Lower leg skin (tissue), 4 donors: ENCODE measurements around the gene TTLL3. TPM values are rescaled to one million over a fixed set of nuclear protein-coding genes. Genes with fewer than 3 reads are reported as not detected.
A peak's percentile ranks its signal among the peaks of the same experiment; 100 is the strongest.
"Not testable (repeated sequence)": the region's sequence is repeated elsewhere in the genome, so short reads cannot be mapped to it uniquely, and the experiment has no call there.

Experiments
- DNase-seq, 2 donors: peaks; one replicate each; pipeline ENCODE4 v3.0.0-alpha.2; 2019; ENCODE audit warnings: low spot score in 2 of 2
- H3K4me3 ChIP-seq: fragments of 200-600 bp; sonication (generic); 2 replicates; pipeline ENCODE4 v1.5.1; 2017; ENCODE audit warnings: mild to moderate bottlenecking, low read depth; ENCODE audit not compliant: poor library complexity, severe bottlenecking
- CTCF ChIP-seq, 3 donors: fragments of 450-650 bp; IDR thresholded peaks; one replicate each; pipeline ENCODE4 v1.5.1; 2016; ENCODE audit warnings: antibody characterized with exemption in 3 of 3, mild to moderate bottlenecking in 3 of 3, moderate library complexity in 2 of 3
- POLR2A ChIP-seq, 2 donors: fragments of 450-650 bp; IDR thresholded peaks; one replicate each; pipeline ENCODE4 v1.6.1; 2016 to 2017; ENCODE audit warnings: antibody characterized with exemption in 2 of 2, mild to moderate bottlenecking in 1 of 2, moderate library complexity in 1 of 2
- WGBS, 2 donors: methylation state at CpG; one replicate each; pipeline ENCODE4 v1.1.5; 2018; 5-methylcytosine and 5-hydroxymethylcytosine counted together
- intact Hi-C: fragments of 100-400 bp; cut with DNase I; formaldehyde crosslinking; loops from one replicate; pipeline ENCODE4 v1.15.0; 2023; ENCODE audit warnings: low total_unique reads
- total RNA-seq, 4 donors: library from RNA; depleted of rRNA; stranded (reverse); fragments of >200 nt; gene quantifications; one replicate each; pipeline ENCODE4 v1.1.0, GENCODE V29; 2016

Gene TTLL3
- total RNA-seq, 4 donors from 2014 or later = 34.9 to 93.9 (median 54.3) TPM

GRCh38 chr3:9841015-9841414 is 31.0 kb downstream of the TTLL3 start:
- H3K4me3 ChIP-seq = no peak overlapping the region
- no peak for TF ChIP-seq POLR2A (IDR thresholded peaks at IDR 0.05)
- no peak for TF ChIP-seq CTCF (IDR thresholded peaks at IDR 0.05)
- DNase-seq = no peak
- WGBS, 2 donors = 81 to 92% methylated on average over 8 of the region's 8 CpGs
- intact Hi-C loops = no loop called here

GRCh38 chr3:9843715-9844438 is 33.8 kb downstream of the TTLL3 start, which contains the start of gene RPUSD3:
RPUSD3 (minus strand) TSS chr3:9844008; CDS start chr3:9843990, 18 bp downstream.
- H3K4me3 ChIP-seq = peak within 1 kb of the TSS; percentile 59
- DNase-seq = peak; percentile 97 to 100
- TF ChIP-seq POLR2A (IDR thresholded peaks at IDR 0.05) (no peak), CTCF (IDR thresholded peaks at IDR 0.05) (no peak)
- intact Hi-C loops = no loop called here
- WGBS, 2 donors = 0% methylated on average over 36 to 38 of the region's 42 CpGs

GRCh38 chr3:9846231-9846630 is 36.2 kb downstream of the TTLL3 start:
- no peak for DNase-seq
- TF ChIP-seq POLR2A (IDR thresholded peaks at IDR 0.05) (no peak), CTCF (IDR thresholded peaks at IDR 0.05) (no peak)
- WGBS, 2 donors = 77 to 87% methylated on average over 6 of the region's 6 CpGs
- intact Hi-C loops = no loop called here
- no peak overlapping the region for H3K4me3 ChIP-seq

- TF ChIP-seq POLR2A (IDR thresholded peaks at IDR 0.05) (no peak), CTCF (IDR thresholded peaks at IDR 0.05) (no peak)
- no peak for DNase-seq
- intact Hi-C loops = no loop called here
- H3K4me3 ChIP-seq = no peak overlapping the region
- WGBS, 2 donors = 92 to 100% methylated on average over 3 to 5 of the region's 6 CpGs
Observed at GRCh38 chr3:9846931-9847488, 36.9 kb downstream of the TTLL3 start.

- WGBS, 2 donors = 51 to 54% methylated on average over 8 to 9 of the region's 9 CpGs
- DNase-seq, intact Hi-C loops, H3K4me3 ChIP-seq: not testable (repeated sequence)
Observed at GRCh38 chr3:9847870-9848269, 37.8 kb downstream of the TTLL3 start.

GRCh38 chr3:9848860-9849259 is 38.8 kb downstream of the TTLL3 start:
- 27% methylated on average over 4 of the region's 4 CpGs for WGBS, 2 donors
- DNase-seq, H3K4me3 ChIP-seq, intact Hi-C loops: not testable (repeated sequence)

- 70 to 73% methylated on average over 6 of the region's 6 CpGs for WGBS, 2 donors
- intact Hi-C loops = loop anchor here (10.0 kb wide), 1 partner anchor 63 kb away; the partner anchor contains the start of gene IL17RC
- not testable (repeated sequence) for DNase-seq, H3K4me3 ChIP-seq
Observed at GRCh38 chr3:9851383-9851782, 41.3 kb downstream of the TTLL3 start.

- not testable (repeated sequence) for DNase-seq, H3K4me3 ChIP-seq
- intact Hi-C loops = loop anchor here (10.0 kb wide), 1 partner anchor 63 kb away; the partner anchor contains the start of gene IL17RC
- 20 to 28% methylated on average over 6 of the region's 6 CpGs for WGBS, 2 donors
Observed at GRCh38 chr3:9851926-9852325, 41.9 kb downstream of the TTLL3 start.
